ENCODE measurements around the gene MED31. TPM values are rescaled to one million over a fixed set of nuclear protein-coding genes. Genes with fewer than 3 reads are reported as not detected.
"Not testable (repeated sequence)": the region's sequence is repeated elsewhere in the genome, so short reads cannot be mapped to it uniquely, and the experiment has no call there.

The MED31 gene
- total and polyA plus RNA-seq, 10 donors = 6.0 to 28.9 (median 16.8) TPM

DNA sequence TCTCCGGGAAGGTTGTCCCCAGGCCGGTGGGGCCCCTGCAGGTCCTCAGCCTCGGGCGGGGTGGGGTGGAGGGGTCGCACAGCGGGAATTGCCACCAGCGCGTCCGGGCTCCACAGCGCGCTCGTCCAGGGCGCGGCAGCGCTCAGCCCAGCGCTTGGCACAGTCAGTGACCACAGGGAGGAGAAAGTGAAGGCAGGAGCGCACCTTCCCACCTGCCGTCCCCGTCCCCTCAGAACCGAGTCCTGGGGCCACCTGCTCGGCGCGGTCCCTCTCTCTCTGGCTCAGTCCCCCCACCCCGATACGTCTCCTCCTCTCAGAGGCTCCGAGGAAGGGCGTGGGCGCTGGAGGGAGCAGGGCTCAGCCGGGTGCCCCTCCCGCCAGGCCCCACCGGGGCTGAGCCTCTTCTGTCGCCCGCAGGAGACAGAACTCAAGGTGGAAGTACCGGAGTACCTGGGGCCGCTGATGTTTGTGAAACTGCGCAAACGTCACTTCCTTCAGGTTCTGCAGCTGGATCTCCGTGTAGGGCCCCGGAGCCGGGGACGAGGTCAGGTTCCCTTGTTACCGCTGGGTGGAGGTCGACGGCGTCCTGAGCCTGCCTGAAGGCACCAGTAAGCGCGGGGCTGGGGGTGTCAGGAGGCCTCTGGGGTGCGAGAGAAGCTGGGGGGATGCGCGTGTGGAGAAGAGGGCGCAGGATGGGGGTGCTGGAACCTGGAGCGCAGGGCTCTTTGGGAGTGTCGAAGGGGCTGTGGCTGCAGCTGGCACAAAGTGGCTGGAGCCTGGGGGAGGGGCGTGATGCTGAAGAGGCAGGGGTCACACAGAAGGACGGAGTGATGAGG, 5.6 kb upstream of the MED31 start:
- intact Hi-C loops (cut with DNase I; ENCODE audit: low total_unique reads) = not testable (repeated sequence)
- peak; percentile 89 for DNase-seq

DNA sequence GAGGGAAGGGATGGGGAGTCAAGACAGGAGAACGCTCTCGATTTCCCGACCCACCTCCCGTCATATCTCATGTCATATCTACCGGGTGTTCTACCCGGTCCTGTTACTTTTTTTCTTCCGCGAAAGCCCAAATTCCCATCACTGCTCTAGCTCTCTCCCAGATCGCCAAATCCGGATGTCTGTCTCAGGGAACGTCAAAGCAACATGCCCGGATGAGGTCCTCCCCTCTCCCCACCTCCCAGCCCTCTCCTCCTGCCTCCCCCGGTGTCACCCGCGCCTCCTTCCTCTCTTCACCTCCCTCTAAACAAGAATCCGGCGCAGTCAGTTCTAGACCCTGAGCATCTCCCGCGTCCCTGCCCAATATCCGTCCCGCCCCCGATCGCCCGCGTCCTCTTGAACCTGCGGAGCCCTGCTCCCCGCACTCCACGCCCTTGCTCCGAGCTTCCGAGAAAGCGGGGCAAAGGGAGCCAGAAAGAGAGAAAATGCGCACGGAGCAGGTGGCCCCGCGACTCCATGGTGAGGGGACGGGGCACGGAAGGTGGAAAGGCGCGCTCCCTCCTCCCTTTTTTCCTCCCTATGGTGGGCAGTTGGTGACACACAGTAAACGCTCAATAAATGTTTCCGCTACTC, 4.4 kb upstream of the MED31 start:
- Histone ChIP-seq H3K4me1 (peaks cover 18 to 76% (median 57%) of the 10 kb centered on the region in 6 donors), H3K27me3 (replicated peaks in 1 of 7) (peaks cover 0 to 57% (median 6%) of the 10 kb centered on the region in 7 donors), H3K4me3 (peak overlapping the region in 3 of 8 donors; percentile 23 to 67 (median 40))
- DNase-seq; H3K27ac ChIP-seq; H3K36me3 ChIP-seq; intact Hi-C loops (cut with DNase I; ENCODE audit: low total_unique reads); H3K9me3 ChIP-seq: not testable (repeated sequence)
- 1 to 13% (median 5%) methylated on average over 20 to 38 of the region's 41 CpGs for WGBS, 5 donors

More for the DNA sequence above, 5.6 kb upstream of the MED31 start:
- H3K36me3 ChIP-seq, H3K9me3 ChIP-seq: not testable (repeated sequence)
- WGBS, 5 donors = 4 to 31% (median 5%) methylated on average over 8 to 54 of the region's 55 CpGs
- peak overlapping the region in 4 of 8 donors; percentile 46 to 76 (median 52) for H3K27ac ChIP-seq
- peaks cover 21 to 83% (median 63%) of the 10 kb centered on the region in 6 donors for H3K4me1 ChIP-seq
- H3K4me3 ChIP-seq = peak overlapping the region in 7 of 8 donors; percentile 10 to 67 (median 36)
- TF ChIP-seq POLR2AphosphoS5 (IDR thresholded peaks at IDR 0.05) = peak; percentile 53 to 66 (median 61)
- H3K27me3 ChIP-seq (replicated peaks in 1 of 7) = peaks cover 0 to 54% (median 6%) of the 10 kb centered on the region in 7 donors

DNA sequence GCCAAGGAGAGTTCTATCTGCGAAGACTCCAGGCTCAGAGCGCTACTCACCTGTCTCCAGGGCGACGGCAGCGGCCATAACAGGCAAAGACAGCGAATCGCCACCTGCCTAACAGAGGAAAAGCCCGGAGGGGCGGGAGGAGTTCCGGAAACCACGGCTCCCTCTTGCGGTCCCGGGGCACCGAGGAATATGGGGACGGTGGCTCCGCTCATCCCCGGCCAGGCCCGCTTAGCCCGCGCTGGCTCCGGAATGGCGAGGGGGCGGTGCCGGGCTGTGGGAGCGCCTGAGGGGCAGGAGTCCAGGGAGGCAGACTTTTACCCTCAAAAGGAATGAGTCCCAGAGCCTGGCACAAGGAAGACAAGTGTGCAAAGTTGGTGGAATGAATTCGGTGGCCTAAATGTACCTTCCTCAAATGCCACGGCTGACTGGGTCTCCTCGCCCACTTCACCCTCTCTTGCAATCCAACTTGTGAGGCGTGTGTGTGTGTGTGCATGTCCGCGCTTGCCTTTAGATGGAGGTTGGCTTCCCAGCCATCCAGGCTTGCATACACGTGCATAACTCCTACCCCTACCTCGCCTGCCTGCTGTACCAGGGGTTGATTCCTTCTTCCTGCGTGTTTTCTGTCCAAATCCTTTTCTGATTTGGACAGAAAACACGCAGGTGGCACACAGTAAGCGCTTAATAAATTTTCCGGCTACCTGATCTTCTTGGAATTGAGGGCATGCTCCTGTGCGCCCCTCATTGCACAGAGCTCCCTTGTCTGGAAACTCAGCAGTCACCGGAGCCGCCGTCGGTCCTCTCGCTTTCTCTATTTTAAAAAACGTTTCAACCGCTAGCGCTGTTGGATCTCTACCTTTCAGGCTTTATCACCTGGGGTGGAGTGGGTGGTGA, 3.7 kb upstream of the MED31 start:
- no peaks in the 10 kb centered on the region for H3K9me3 ChIP-seq
- peaks cover 18 to 75% (median 56%) of the 10 kb centered on the region in 6 donors for H3K4me1 ChIP-seq
- peak overlapping the region in 1 of 8 donors; percentile 67 for H3K4me3 ChIP-seq
- peaks cover 0 to 57% (median 6%) of the 10 kb centered on the region in 7 donors for H3K27me3 ChIP-seq (replicated peaks in 1 of 7)
- peak; percentile 78 for DNase-seq
- no peaks in the 10 kb centered on the region for H3K36me3 ChIP-seq
- 12 to 75% (median 40%) methylated on average over 40 to 46 of the region's 46 CpGs for WGBS, 5 donors
- intact Hi-C loops (cut with DNase I; ENCODE audit: low total_unique reads) = no loop called here
- TF ChIP-seq POLR2AphosphoS5 (IDR thresholded peaks at IDR 0.05) (peak in 1 of 3 donors; percentile 24), POLR2A (IDR thresholded peaks at IDR 0.05) (no peak)
- TF ChIP-seq, protein P1, sequence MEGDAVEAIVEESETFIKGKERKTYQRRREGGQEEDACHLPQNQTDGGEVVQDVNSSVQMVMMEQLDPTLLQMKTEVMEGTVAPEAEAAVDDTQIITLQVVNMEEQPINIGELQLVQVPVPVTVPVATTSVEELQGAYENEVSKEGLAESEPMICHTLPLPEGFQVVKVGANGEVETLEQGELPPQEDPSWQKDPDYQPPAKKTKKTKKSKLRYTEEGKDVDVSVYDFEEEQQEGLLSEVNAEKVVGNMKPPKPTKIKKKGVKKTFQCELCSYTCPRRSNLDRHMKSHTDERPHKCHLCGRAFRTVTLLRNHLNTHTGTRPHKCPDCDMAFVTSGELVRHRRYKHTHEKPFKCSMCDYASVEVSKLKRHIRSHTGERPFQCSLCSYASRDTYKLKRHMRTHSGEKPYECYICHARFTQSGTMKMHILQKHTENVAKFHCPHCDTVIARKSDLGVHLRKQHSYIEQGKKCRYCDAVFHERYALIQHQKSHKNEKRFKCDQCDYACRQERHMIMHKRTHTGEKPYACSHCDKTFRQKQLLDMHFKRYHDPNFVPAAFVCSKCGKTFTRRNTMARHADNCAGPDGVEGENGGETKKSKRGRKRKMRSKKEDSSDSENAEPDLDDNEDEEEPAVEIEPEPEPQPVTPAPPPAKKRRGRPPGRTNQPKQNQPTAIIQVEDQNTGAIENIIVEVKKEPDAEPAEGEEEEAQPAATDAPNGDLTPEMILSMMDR (IDR thresholded peaks at IDR 0.05 in 8 of 11, conservative IDR thresholded peaks at IDR 0.05 in 3 of 11) = no peak
- H3K27ac ChIP-seq = no peak overlapping the region

DNA sequence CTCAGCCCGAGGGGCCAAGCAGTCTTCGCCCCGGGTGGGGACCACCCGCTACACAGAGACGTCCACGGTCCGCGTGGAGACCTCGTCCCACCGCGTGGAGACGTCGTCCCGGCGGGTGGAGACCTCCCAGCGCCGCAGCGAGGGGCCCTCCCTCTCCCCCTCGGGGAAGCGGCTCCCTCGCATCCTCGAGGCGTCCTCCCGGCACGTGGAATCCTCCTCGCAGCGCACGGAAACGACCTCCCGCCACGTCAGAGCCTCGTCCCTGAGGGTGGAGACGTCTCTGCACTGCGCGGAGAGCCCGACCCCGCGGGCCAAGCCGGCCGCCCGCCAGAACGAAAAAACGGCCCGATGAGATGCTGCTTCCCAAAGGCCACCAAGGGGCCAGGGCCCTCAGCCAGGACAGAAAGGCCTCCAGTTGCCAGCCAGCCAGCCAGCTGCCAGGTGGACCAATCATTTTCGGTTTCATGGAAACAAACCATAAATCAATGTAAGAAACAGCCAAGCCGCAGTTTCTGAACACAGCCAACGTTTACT, 581 bp upstream of the MED31 start:
- peak overlapping the region; percentile 82 to 93 (median 90) for H3K27ac ChIP-seq
- H3K36me3 ChIP-seq = peaks cover 0 to 28% (median 11%) of the 10 kb centered on the region in 6 donors
- peaks cover 24 to 88% (median 69%) of the 10 kb centered on the region in 6 donors for H3K4me1 ChIP-seq
- intact Hi-C loops (cut with DNase I; ENCODE audit: low total_unique reads) = no loop called here
- no peak for TF ChIP-seq POLR2A (IDR thresholded peaks at IDR 0.05)
- TF ChIP-seq, protein P1 (IDR thresholded peaks at IDR 0.05 in 8 of 11, conservative IDR thresholded peaks at IDR 0.05 in 3 of 11) = peak in 1 of 11 experiments; percentile 3
- peak overlapping the region; percentile 64 to 92 (median 82) for H3K4me3 ChIP-seq
- peaks cover 0 to 41% (median 6%) of the 10 kb centered on the region in 7 donors for H3K27me3 ChIP-seq (replicated peaks in 1 of 7)
- 4 to 14% (median 6%) methylated on average over 13 to 47 of the region's 47 CpGs for WGBS, 5 donors
- peak; percentile 92 for DNase-seq
- H3K9me3 ChIP-seq = no peaks in the 10 kb centered on the region
